Islet of Langerhans (tissue), 1 donor: ENCODE data around the gene TGFBR2.
A peak's percentile ranks its signal among the peaks of the same experiment; 100 is the strongest.
"Not testable (repeated sequence)": the region's sequence is repeated elsewhere in the genome, so short reads cannot be mapped to it uniquely, and the experiment has no call there.

Source experiments
- FAIRE-seq: peaks from one replicate; lab custom pipeline; 2011; peaks lifted over from hg19 to GRCh38; lab: Jason Lieb, UNC

Gene TGFBR2

DNA sequence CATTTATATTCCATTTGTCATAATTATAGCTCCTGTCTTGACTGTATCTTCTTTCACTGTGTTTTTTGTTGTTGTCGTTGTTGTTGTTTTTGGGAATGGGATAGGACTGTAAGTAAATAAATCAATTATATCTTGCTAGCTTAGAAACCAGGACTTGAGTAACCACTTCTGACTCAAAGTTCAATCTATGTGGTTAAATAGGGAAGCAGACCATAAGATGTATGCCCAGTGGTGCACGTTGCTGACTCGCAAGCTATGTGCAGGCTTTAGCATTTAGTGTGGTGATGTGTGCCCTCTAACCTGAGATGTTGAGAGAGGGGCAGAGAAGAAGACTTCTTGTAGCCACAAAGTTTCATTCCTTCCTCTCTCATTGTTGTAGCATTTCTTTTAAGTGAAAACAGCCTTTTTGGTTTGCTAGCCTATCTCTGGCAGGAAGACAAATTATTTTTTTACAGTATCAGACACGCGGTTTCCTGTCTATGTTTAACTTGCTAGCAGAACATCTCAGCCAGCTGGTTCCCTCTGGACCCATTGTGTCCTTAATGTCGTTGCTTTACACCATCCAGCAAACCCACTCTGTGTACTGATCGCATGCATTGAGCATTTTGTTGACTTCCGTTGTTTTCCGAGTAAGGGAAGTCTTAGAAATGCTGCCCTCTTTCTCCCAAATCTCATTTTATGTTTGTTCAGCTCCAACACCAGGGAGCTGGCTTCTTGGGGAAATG is 52.1 kb downstream of the TGFBR2 start:
- no peak for FAIRE-seq

DNA sequence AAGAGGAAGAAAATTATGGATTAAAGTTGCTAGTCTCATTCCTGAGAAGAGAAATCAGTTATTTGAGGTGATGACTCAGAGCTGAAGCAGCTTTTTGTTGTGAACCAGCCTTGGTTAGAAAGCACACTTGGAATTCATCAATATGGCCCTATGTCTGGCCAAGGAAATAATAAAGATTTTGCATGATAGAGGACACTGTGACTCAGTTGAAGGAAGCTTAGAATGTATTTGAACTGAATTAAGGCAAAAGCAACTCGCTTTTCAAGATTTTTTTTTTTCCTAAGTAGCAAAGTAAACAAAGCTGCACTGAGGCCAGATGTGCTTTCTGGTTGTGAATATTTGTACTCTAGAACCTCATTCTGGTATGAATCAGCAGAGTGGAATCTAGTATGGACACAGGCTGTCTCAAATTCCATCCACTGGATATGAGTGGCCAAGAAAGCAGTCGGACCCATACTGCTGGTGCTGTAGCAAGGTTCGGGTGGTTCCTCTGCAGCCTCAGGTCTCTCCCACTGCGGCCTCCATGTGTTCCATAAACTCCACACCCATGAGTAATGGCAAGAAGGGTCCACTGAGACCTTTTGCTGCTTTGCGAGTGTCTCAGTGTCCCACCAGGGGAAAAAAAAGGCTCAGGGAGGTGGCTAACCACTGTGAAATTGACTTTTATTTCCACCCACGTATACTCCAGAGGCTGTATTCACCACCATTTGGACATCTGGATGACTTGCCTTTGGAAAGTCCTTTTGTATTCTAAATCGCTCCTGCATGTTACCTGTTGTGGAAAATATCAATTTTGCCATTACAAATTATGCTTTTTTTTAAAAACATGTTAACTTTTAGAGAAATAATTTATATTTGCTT is 53.1 kb downstream of the TGFBR2 start:
- no peak for FAIRE-seq

DNA sequence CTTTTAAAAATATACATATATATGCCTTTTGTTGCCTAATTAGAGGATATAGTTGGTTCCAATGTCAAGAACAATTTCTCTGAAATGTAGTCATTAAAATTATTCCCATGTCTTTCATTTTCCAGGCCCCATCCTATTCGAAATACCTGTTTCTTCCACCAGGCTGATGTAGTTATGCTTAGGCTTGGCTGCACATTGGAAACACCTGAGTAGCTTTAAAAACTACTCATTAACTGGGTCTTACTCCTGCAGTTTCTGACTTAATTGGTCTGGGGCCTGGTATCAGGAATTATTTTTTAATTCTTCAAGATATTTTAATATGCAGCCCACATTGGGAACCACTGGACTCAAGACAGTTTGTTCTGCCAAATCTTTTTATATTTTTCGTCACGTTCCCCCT is 53.7 kb downstream of the TGFBR2 start:
- FAIRE-seq, result no peak

DNA sequence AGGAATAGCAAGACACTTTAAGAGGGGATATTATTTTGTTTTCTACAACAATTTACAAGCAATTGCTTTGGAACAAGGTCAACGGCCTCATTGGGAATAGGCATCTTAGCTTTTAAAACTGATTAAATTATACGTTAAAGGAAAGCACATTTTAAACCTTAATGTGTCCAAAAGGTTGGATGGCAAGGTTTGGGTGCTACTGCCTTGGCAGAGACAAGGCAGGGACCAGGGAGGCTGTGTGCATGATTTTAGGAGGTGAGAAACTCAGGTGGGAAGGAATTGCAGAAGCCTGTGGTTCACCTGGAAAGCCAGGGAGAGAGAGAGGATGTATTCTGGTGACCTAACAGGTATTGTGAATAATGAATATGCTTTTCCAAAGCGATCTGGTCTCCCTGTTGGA is 54.3 kb downstream of the TGFBR2 start:
- no peak for FAIRE-seq

DNA sequence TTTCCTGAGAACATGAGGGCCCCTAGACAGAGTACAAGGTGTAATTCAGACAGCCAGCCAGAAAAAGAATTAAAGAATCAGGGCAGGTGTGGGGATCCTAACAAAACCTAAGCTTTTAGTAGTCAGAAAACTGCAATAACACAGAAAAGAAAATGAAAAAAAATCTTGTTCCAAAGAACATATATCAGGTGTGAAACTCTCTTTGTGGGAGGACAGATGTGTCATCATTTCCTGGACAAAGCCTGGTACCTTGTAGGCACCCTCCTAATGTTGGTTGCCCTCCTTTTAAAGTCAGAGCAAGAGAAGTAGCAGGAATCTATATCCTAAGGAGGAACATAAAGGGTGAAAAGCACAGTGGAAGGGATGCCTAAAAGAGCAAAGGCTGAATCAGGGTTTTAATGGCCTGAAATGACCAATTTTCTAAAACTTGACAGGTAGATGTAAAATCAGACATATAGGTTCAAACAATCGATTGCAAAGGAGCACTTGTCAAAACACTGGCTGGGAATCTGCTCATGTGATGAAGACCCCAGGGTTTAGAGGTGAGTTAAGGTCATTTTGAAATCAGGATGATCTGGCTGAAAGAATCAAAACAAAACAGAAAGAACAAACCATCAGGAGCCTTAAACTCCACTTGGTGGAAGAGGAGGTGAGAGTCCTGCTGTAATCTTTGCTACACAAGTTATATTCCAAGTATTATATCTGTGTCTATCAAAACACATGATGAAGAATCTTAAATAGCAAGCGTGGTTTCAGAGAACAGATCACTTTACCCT is 54.9 kb downstream of the TGFBR2 start:
- no peak for FAIRE-seq

DNA sequence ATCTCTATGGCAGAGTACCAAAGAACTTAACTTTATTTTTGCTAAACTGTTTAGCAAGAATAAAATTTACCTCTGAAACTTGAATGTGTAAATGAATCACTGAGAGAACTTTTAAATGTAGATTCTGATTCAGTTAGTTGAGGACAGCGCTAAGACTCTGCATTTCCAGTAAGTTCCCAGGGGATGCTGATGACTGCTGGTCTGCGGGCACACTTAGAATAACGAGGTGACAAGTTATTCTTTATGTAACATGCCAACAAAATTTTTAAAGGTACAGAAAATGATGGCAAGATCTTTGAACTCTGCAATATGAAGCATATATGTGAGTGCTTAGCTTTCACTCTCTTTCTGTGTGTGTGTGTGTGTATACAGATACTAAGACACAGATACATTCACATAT is 56.4 kb downstream of the TGFBR2 start:
- FAIRE-seq, result no peak

DNA sequence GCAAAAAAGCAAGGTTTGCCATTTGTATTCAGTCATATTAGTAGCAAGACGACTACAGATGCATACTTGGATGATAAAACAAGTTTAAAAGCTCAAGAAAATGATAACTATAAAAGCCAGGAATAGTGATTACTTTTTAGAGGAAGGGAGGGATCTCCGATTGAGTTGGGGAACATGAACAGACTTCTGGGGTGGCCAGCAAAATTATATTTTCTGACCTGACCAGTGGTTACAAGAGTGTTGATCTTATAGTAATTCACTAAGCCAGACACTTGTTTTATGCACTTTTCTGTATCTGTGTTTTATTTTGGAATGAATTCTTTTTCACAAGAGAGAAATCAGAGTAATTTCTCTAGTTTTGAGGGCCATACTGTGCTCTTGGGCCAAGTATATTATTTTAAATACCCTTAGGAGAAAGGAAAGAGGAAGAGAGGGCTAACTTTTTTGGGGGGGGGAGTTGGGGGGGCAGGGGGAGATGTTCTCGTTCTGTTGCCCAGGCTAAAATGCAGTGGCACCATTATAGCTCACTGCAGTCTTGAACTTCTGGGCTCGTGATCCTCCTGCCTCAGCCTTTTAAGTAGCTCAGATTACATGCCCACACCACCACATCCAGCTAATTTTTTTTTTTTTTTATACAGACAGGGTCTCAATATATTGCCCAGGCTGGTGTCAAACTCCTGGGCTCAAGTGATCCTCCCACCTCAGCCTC is 57.3 kb downstream of the TGFBR2 start:
- no peak for FAIRE-seq

DNA sequence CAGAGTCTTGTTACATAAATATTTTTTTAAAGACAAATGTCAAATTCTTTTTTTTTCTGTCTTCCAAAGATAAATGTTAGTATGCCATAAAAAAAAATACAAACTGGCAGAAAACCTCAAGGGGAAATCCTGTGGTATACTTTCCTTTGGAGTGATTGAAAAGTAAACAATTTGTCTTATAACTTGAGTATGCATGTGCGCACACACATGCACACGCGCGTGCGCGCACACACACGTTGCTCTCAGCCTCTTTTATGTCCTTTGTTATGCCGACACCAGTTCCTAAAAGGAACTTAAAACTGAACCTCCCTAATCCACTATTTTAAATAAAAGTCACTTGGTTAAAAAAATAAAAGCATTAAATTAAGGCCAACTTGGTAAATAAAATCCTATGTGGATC is 58.1 kb downstream of the TGFBR2 start:
- FAIRE-seq, result no peak

DNA sequence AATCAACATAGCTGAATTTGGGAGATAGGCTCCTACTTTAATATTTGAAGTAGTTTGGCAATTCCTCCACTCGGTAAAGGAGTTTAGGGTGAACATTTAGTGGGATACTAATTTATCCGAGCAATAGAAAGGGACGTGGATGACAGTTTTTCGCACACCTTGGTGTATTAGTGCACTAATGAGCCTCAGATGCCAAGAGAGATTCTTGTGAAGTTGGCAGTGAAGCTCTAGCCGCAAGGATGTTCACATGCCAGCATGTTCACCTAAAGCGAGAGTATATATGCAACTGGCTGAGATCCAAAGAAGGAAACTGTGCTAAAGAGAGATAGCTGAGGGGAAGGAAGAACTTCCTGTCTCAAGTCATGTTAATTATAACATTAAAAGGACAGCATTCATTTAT is 58.5 kb downstream of the TGFBR2 start:
- no peak for FAIRE-seq

DNA sequence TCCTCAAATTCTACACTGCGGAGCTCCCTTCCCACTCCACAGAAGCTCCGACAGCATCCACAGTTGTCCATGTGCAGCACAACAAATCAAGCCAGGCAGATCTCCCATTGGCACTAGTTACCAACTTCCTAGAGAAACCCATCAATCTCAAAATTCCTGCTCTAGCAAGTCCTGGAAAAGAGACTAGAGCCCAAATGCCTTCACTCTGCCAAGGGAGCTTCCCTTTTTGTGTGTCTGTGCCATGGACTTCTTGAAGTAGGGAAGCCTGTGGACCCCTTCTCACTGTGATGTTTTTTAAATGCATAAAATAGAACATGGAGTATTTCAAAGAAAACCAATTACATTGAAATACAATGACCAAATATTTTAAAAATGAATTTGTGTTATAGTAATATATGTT is 59.1 kb downstream of the TGFBR2 start:
- FAIRE-seq, result no peak

DNA sequence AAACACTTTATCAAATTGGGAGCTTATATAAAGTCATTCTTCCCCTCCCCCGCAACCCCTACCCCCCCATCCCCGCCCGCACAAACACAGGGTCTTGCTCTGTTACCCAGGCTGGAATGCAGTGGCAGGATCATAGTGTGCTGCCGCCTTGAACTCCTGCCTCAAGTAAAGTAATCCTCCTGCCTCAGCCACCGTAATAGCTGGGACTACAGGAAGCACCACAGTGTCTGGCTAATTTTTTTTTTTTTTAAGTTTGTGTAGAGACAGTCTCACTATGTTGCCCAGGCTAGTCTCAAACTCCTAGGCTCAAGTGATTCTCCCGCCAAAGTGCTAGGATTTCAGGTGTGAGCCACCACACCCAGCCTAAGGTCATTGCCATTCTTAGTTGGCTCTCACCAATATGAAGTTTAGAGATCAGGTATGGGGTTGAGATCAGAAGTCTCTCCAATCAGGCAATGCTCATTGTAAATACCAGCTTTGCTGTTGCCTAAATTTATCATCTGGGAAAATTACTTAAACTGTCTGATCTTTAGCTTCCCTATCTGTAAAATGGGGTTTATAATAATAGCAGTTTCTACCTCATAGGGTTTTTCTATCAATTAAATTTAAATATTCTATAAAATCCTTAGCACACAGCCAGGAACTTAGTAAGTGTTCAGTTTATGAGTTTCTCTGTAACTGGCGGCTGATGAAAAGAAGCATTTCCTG is 60.3 kb downstream of the TGFBR2 start:
- no peak for FAIRE-seq

DNA sequence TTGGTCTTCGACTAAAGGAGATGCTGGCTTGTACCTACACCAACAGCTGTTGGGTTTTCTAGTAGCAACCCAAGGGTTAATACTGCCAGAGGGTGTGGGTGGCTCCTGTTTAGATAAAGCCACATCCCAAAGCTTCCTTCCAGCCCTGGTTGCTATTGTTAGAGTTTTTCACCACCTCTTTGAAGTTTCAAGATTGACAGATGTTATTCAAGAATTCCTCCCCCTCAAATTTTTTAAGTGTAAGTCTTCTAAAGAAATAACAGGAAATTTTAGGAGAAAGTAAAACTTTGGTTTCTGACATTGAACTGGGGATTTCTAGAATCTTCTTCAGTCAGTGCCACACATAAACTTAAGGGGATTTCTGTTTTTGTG is 60.9 kb downstream of the TGFBR2 start:
- FAIRE-seq, result no peak

DNA sequence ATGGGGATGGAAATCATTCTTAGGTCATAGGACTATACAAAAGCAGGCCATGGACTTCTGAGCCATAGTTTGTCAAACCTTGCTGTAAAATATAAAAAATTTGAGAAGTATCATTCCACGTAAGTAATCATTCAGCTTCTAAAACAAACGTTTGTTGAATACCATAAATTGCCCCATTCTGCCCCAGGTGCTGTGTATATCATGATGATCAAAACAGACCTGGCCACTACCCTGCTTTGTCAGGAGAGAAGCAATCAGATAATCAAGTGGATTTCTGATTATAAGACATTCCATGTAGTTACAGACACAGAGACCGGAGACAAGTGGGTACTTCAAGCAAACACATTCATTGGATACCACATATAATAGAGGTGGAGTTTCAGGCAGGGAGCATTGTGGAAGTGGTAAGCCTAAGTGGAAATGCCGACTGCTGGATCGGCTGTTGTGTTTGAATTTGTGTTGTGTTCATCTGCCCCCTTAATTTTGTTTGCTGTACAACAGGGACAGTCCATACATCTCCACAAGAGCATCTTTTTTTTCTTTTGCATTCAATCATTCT is 61.7 kb downstream of the TGFBR2 start:
- no peak for FAIRE-seq

DNA sequence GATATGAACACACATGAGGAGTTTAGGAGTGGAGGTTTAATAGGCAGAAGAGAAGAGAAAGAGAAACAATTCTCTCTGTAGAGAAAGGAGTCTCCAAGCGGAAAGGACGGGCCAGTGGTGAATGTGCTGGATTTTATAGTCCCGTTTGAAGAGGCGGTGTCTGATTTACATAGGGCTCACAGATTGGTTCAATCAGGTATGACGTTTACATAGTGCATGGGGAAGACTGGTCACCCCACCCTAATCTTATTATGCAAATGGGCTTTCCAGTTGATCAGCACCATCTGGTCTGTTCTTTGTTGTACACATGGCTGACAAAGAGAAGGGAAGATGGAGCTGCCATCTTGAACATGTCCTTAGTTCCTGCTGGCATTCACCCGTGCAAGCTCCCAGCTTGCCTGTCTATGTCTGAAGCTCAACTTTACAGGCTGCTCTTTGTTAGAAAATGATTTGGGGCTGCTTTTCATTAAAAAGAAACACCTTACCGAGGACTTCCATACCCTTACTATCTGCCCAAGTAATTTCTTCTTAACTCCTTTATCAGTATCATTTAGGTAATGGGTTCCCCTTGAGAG is 63.0 kb downstream of the TGFBR2 start:
- not testable (repeated sequence) for FAIRE-seq

DNA sequence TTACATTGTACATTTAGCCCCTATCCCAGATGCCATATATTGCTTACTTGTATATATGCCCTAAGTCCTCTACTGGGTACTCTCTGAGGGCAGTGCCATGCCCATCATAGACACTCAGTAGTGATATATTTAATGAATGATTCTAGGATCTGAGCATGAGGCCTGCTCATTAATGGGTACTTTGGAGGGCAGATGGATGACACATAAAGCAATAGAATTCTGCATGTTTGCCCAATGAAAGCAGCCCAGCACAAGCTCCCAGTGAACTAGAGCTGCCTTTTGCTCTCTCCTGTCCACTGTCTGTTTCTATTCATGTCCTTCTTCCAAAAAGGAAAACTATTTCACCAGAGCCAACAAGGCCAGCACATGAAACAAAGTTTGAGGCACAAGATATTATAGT is 63.9 kb downstream of the TGFBR2 start:
- no peak for FAIRE-seq

DNA sequence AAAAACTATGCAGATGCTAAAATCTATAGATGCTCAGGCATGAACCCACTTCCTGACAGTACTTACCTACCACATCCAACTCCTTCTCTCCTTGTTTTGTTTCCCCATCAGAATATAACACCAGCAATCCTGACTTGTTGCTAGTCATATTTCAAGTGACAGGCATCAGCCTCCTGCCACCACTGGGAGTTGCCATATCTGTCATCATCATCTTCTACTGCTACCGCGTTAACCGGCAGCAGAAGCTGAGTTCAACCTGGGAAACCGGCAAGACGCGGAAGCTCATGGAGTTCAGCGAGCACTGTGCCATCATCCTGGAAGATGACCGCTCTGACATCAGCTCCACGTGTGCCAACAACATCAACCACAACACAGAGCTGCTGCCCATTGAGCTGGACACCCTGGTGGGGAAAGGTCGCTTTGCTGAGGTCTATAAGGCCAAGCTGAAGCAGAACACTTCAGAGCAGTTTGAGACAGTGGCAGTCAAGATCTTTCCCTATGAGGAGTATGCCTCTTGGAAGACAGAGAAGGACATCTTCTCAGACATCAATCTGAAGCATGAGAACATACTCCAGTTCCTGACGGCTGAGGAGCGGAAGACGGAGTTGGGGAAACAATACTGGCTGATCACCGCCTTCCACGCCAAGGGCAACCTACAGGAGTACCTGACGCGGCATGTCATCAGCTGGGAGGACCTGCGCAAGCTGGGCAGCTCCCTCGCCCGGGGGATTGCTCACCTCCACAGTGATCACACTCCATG is 65.3 kb downstream of the TGFBR2 start:
- no peak for FAIRE-seq

DNA sequence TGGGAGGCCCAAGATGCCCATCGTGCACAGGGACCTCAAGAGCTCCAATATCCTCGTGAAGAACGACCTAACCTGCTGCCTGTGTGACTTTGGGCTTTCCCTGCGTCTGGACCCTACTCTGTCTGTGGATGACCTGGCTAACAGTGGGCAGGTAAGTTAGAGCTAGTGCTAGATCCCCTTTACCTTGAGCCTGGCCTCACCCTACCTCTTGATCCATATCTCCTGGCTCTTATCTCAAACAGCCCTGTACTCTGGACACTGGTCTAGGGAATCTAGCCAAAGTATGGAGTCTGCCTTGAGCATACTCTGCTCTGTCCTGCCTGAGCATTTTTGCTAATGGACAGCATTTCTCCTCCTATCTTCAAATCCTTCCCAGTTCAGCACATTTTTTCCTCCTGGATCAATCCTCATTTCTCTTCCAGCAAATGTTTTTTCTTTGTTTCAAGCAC is 65.9 kb downstream of the TGFBR2 start:
- FAIRE-seq, result no peak

DNA sequence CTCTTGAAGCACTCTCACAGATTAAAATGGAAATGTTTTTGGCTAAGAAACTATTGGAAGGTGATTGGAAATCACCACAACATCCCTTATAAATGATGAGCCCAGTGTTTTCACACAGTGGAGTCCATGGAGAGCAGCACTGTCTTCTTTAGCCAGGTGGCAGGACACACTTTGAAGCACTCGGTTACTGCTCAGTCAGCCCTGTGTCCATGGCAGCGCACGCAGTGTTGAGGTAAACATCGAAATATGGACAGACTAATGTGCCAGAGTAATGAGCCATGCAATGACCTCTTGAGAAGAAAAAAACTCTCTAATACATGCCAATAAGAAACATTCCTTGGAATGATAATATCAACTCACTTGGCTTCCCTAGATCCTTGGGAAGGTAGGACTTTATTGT is 66.6 kb downstream of the TGFBR2 start:
- peak; percentile 24 for FAIRE-seq

DNA sequence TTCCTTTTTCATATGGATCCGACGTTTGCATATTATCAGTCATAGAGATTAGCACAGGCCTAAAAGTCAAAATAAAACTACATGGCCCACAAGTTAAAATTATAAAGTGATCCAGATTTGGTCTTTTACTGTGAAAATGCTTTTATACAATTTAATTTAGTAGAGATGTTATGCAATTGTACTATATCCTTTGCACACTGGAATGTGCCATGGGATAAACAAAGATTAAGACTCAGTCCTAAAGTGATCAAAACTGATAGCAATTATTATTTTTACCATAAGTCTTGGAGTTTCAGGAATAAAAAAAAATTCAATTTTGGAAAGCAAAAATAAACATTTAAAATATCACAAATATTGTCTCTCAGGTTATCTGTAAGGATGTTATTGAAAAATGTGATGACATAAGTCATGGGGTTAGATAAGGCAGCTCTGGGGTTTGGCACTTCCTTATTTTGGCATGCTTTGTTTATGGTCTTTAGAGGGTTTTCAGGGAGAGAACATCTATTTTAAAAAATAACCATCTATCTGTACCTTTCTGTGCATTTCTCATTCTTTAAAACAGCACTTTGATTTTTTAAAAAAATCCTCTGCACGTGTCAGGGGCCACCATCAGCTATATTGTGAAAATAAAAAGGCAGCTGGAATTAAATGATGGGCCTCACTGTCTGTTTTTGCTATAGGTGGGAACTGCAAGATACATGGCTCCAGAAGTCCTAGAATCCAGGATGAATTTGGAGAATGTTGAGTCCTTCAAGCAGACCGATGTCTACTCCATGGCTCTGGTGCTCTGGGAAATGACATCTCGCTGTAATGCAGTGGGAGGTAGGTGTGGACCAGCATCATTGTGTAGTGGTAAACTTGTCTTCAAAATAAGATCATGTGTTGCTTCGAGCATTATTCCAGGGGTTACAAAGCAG is 67.3 kb downstream of the TGFBR2 start:
- FAIRE-seq, result peak; percentile 53
